Calu3 (cell line): ENCODE results near the gene RETSAT. TPM values are rescaled to one million over a fixed set of nuclear protein-coding genes. Genes with fewer than 3 reads are reported as not detected.
"Not testable (repeated sequence)": the region's sequence is repeated elsewhere in the genome, so short reads cannot be mapped to it uniquely, and the experiment has no call there.

Source experiments
- BruUV-seq: library from RNA; stranded (reverse); fragments of 400-500 nt; replicated peaks from 2 replicates; lab custom pipeline; 2021; lab: Mats Ljungman, UMichigan
- CTCF ChIA-PET: fragments of 300-600 bp; sonication (Branson Sonifier 250); formaldehyde crosslinking; loops from one replicate; lab custom pipeline; 2022; ENCODE audit warnings: antibody characterized with exemption; lab: Charles Lee
- DNase-seq: peaks from one replicate; pipeline ENCODE4 v3.0.0; 2022
- H3K27ac Mint-ChIP-seq: one replicate; pipeline ENCODE4 v1.8.0; 2022; ENCODE audit warnings: mixed read lengths; ENCODE audit not compliant: unreplicated experiment
- H3K27me3 Mint-ChIP-seq: one replicate; pipeline ENCODE4 v1.8.0; 2022; ENCODE audit warnings: mixed read lengths; ENCODE audit not compliant: unreplicated experiment
- H3K36me3 Mint-ChIP-seq: one replicate; pipeline ENCODE4 v1.8.0; 2022; ENCODE audit warnings: mild to moderate bottlenecking, moderate library complexity, mixed read lengths; ENCODE audit not compliant: insufficient read depth, unreplicated experiment
- H3K4me1 Mint-ChIP-seq: one replicate; pipeline ENCODE4 v1.8.0; 2022; ENCODE audit warnings: mild to moderate bottlenecking, low read depth, mixed read lengths; ENCODE audit not compliant: unreplicated experiment
- H3K4me3 Mint-ChIP-seq: one replicate; pipeline ENCODE4 v1.8.0; 2022; ENCODE audit warnings: mild to moderate bottlenecking, low read depth, moderate library complexity, mixed read lengths; ENCODE audit not compliant: unreplicated experiment
- H3K9me3 Mint-ChIP-seq: one replicate; pipeline ENCODE4 v1.8.0; 2022; ENCODE audit warnings: low read depth, mixed read lengths; ENCODE audit not compliant: unreplicated experiment
- intact Hi-C: fragments of 100-400 bp; cut with micrococcal nuclease; formaldehyde crosslinking; loops from one replicate; pipeline ENCODE4 v1.10.0; 2022; ENCODE audit not compliant: unreplicated experiment
- total RNA-seq: library from RNA; stranded (reverse); gene quantifications from 2 replicates; pipeline ENCODE4 v1.2.3, GENCODE V29; 2022
- TF ChIP-seq, protein P1 (sequence below): fragments of 200-600 bp; IDR thresholded peaks from one replicate; pipeline ENCODE4 v1.8.0; 2022; ENCODE audit warnings: antibody characterized with exemption; ENCODE audit not compliant: unreplicated experiment

Gene RETSAT
- total RNA-seq, 1 experiment from 2014 or later: 40.6 TPM

DNA sequence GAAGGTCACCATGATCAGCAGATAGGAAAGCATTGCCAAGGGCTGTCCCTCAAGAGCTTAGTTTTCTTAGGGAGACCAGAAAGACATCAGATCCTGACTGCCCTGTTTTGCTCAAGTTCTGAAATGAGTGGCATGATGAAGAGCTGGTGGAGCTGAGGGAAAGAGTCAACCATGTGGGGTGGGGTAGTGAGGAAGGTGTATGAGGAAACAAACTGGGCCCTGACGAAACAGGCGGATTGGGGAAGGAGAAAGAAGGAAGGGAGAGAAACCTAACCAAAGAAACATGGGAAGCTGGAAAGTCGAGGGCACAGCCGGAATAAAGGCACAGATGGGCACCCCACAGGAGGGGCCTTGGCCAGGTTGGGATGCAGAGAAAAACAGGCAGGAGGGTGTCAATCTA is 34.5 kb downstream of the RETSAT start:
- Mint-ChIP-seq H3K9me3 (no peaks in the 10 kb centered on the region), H3K4me3 (no peak overlapping the region), H3K36me3 (peaks cover 71% of the 10 kb centered on the region), H3K27me3 (no peaks in the 10 kb centered on the region), H3K27ac (no peak overlapping the region), H3K4me1 (peaks cover 13% of the 10 kb centered on the region)
- intact Hi-C loops: no loop called here
- TF ChIP-seq, protein P1, sequence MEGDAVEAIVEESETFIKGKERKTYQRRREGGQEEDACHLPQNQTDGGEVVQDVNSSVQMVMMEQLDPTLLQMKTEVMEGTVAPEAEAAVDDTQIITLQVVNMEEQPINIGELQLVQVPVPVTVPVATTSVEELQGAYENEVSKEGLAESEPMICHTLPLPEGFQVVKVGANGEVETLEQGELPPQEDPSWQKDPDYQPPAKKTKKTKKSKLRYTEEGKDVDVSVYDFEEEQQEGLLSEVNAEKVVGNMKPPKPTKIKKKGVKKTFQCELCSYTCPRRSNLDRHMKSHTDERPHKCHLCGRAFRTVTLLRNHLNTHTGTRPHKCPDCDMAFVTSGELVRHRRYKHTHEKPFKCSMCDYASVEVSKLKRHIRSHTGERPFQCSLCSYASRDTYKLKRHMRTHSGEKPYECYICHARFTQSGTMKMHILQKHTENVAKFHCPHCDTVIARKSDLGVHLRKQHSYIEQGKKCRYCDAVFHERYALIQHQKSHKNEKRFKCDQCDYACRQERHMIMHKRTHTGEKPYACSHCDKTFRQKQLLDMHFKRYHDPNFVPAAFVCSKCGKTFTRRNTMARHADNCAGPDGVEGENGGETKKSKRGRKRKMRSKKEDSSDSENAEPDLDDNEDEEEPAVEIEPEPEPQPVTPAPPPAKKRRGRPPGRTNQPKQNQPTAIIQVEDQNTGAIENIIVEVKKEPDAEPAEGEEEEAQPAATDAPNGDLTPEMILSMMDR: no peak
- no TSS peak for BruUV-seq
- CTCF ChIA-PET: no interaction called here
- DNase-seq: no peak

GRCh38 chr2:85318222-85319074 is 35.9 kb downstream of the RETSAT start:
- BruUV-seq: no TSS peak
- Mint-ChIP-seq H3K36me3 (peaks cover 64% of the 10 kb centered on the region), H3K9me3 (no peaks in the 10 kb centered on the region), H3K4me3 (no peak overlapping the region), H3K27me3 (no peaks in the 10 kb centered on the region), H3K27ac (no peak overlapping the region), H3K4me1 (peaks cover 8% of the 10 kb centered on the region)
- CTCF ChIA-PET: interaction anchor here (0.6 to 1.1 kb wide), 4 partner anchors 18 to 344 kb away, joined by 3 to 7 read pairs (median 4); no protein-coding TSS in a partner anchor
- TF ChIP-seq, protein P1: no peak
- intact Hi-C loops: no loop called here
- DNase-seq: no peak

DNA sequence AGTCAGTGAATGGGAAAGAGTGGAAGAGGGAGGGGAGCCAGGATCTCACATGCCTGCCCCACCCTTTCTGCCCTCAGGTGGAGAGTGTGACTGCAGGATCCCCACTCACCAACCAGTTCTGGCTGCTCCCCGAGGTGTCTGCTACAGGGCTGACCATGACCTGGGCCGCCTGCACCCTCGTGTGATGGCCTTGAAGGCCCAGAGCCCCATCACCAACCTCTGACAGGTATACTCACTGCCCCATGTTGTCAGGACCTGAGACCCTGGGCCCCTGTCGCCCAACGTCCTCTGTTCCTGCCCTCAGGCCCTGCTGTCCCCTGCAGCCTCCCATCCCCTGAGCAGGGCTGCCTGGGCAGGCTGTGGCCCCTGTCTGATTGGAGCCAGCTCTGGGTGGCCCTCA is 38.4 kb downstream of the RETSAT start:
- H3K27me3 Mint-ChIP-seq, H3K4me1 Mint-ChIP-seq, H3K4me3 Mint-ChIP-seq, H3K27ac Mint-ChIP-seq, intact Hi-C loops, DNase-seq, H3K9me3 Mint-ChIP-seq, BruUV-seq, CTCF ChIA-PET: not testable (repeated sequence)
- peaks cover 38% of the 10 kb centered on the region for H3K36me3 Mint-ChIP-seq

GRCh38 chr2:85314884-85315242 is 39.5 kb downstream of the RETSAT start:
- Mint-ChIP-seq H3K9me3 (no peaks in the 10 kb centered on the region), H3K4me3 (no peak overlapping the region), H3K27ac (no peak overlapping the region), H3K27me3 (no peaks in the 10 kb centered on the region), H3K36me3 (peaks cover 30% of the 10 kb centered on the region), H3K4me1 (peaks cover 5% of the 10 kb centered on the region)
- intact Hi-C loops: no loop called here
- CTCF ChIA-PET: no interaction called here
- TF ChIP-seq, protein P1: no peak
- DNase-seq: no peak
- BruUV-seq: no TSS peak

GRCh38 chr2:85312404-85312803 is 41.9 kb downstream of the RETSAT start:
- Mint-ChIP-seq H3K4me1 (peaks cover 22% of the 10 kb centered on the region), H3K36me3 (peaks cover 17% of the 10 kb centered on the region), H3K4me3 (no peak overlapping the region), H3K27me3 (no peaks in the 10 kb centered on the region), H3K9me3 (no peaks in the 10 kb centered on the region), H3K27ac (no peak overlapping the region)
- TF ChIP-seq, protein P1: no peak
- CTCF ChIA-PET: interaction anchor here (0.7 kb wide), 1 partner anchor 9 kb away, joined by 3 read pairs; no protein-coding TSS in a partner anchor
- no TSS peak for BruUV-seq
- intact Hi-C loops: no loop called here
- no peak for DNase-seq
